ENCODE measurements around the gene RNASE1.

Gene RNASE1

GRCh38 chr14:20802341-20803084 is at the start of gene RNASE1:
Gene RNASE1, minus strand, starts transcription at chr14:20802844. Its CDS starts 776 bp downstream, at chr14:20802068.
- H3K36me3 ChIP-seq (ENCODE audit: control insufficient read depth in 2 of 2, insufficient read depth in 2 of 2, low read length in 2 of 2), result no peaks in the 10 kb centered on the region
- peak within 1 kb of the TSS; percentile 60 to 67 for H3K4me3 ChIP-seq (ENCODE audit: low read length in 2 of 2)
- no peaks in the 10 kb centered on the region for H3K9me3 ChIP-seq (ENCODE audit: control insufficient read depth in 2 of 2, low read length in 2 of 2)
- peak within 1 kb of the TSS; percentile 49 to 62 for H3K9ac ChIP-seq (ENCODE audit: low read depth in 1 of 2, low read length in 2 of 2)
- peaks cover 14 to 20% of the 10 kb centered on the region in 2 donors for H3K4me1 ChIP-seq (ENCODE audit: control insufficient read depth in 2 of 2, insufficient read depth in 2 of 2, low read length in 2 of 2)
- peak within 1 kb of the TSS; percentile 85 to 88 for H3K27ac ChIP-seq (ENCODE audit: low read depth in 2 of 2, low read length in 2 of 2)
- no peaks in the 10 kb centered on the region for H3K27me3 ChIP-seq (ENCODE audit: control insufficient read depth in 2 of 2, insufficient read depth in 2 of 2, low read length in 2 of 2)

- H3K27me3 ChIP-seq (ENCODE audit: control insufficient read depth in 2 of 2, insufficient read depth in 2 of 2, low read length in 2 of 2), result no peaks in the 10 kb centered on the region
- H3K9me3 ChIP-seq (ENCODE audit: control insufficient read depth in 2 of 2, low read length in 2 of 2), result no peaks in the 10 kb centered on the region
- peaks cover 0 to 5% of the 10 kb centered on the region in 2 donors for H3K4me1 ChIP-seq (ENCODE audit: control insufficient read depth in 2 of 2, insufficient read depth in 2 of 2, low read length in 2 of 2)
- no peak overlapping the region for H3K4me3 ChIP-seq (ENCODE audit: low read length in 2 of 2)
- H3K27ac ChIP-seq (ENCODE audit: low read depth in 2 of 2, low read length in 2 of 2), result no peak overlapping the region
- H3K36me3 ChIP-seq (ENCODE audit: control insufficient read depth in 2 of 2, insufficient read depth in 2 of 2, low read length in 2 of 2), result no peaks in the 10 kb centered on the region
- no peak overlapping the region for H3K9ac ChIP-seq (ENCODE audit: low read depth in 1 of 2, low read length in 2 of 2)
Measured at GRCh38 chr14:20848955-20849570, 46.4 kb upstream of the RNASE1 start.

GRCh38 chr14:20848316-20848954 is 45.8 kb upstream of the RNASE1 start:
- no peaks in the 10 kb centered on the region for H3K27me3 ChIP-seq (ENCODE audit: control insufficient read depth in 2 of 2, insufficient read depth in 2 of 2, low read length in 2 of 2)

GRCh38 chr14:20846560-20846959 is 43.9 kb upstream of the RNASE1 start:
- Histone ChIP-seq H3K36me3 (ENCODE audit: control insufficient read depth in 2 of 2, insufficient read depth in 2 of 2, low read length in 2 of 2) (no peaks in the 10 kb centered on the region), H3K9ac (ENCODE audit: low read depth in 1 of 2, low read length in 2 of 2) (no peak overlapping the region), H3K27ac (ENCODE audit: low read depth in 2 of 2, low read length in 2 of 2) (no peak overlapping the region), H3K4me3 (ENCODE audit: low read length in 2 of 2) (no peak overlapping the region), H3K9me3 (ENCODE audit: control insufficient read depth in 2 of 2, low read length in 2 of 2) (no peaks in the 10 kb centered on the region), H3K4me1 (ENCODE audit: control insufficient read depth in 2 of 2, insufficient read depth in 2 of 2, low read length in 2 of 2) (peaks cover 0 to 3% of the 10 kb centered on the region in 2 donors), H3K27me3 (ENCODE audit: control insufficient read depth in 2 of 2, insufficient read depth in 2 of 2, low read length in 2 of 2) (no peaks in the 10 kb centered on the region)

More at GRCh38 chr14:20848316-20848954, 45.8 kb upstream of the RNASE1 start:
- Histone ChIP-seq H3K4me1 (ENCODE audit: control insufficient read depth in 2 of 2, insufficient read depth in 2 of 2, low read length in 2 of 2) (peaks cover 0 to 5% of the 10 kb centered on the region in 2 donors), H3K9me3 (ENCODE audit: control insufficient read depth in 2 of 2, low read length in 2 of 2) (no peaks in the 10 kb centered on the region), H3K36me3 (ENCODE audit: control insufficient read depth in 2 of 2, insufficient read depth in 2 of 2, low read length in 2 of 2) (no peaks in the 10 kb centered on the region), H3K9ac (ENCODE audit: low read depth in 1 of 2, low read length in 2 of 2) (no peak overlapping the region), H3K4me3 (ENCODE audit: low read length in 2 of 2) (no peak overlapping the region), H3K27ac (ENCODE audit: low read depth in 2 of 2, low read length in 2 of 2) (no peak overlapping the region)

- Histone ChIP-seq H3K4me3 (ENCODE audit: low read length in 2 of 2) (no peak overlapping the region), H3K4me1 (ENCODE audit: control insufficient read depth in 2 of 2, insufficient read depth in 2 of 2, low read length in 2 of 2) (no peaks in the 10 kb centered on the region), H3K27me3 (ENCODE audit: control insufficient read depth in 2 of 2, insufficient read depth in 2 of 2, low read length in 2 of 2) (no peaks in the 10 kb centered on the region), H3K9me3 (ENCODE audit: control insufficient read depth in 2 of 2, low read length in 2 of 2) (no peaks in the 10 kb centered on the region), H3K9ac (ENCODE audit: low read depth in 1 of 2, low read length in 2 of 2) (no peak overlapping the region), H3K27ac (ENCODE audit: low read depth in 2 of 2, low read length in 2 of 2) (no peak overlapping the region), H3K36me3 (ENCODE audit: control insufficient read depth in 2 of 2, insufficient read depth in 2 of 2, low read length in 2 of 2) (no peaks in the 10 kb centered on the region)
Measured at GRCh38 chr14:20841096-20841495, 38.5 kb upstream of the RNASE1 start.

DNA sequence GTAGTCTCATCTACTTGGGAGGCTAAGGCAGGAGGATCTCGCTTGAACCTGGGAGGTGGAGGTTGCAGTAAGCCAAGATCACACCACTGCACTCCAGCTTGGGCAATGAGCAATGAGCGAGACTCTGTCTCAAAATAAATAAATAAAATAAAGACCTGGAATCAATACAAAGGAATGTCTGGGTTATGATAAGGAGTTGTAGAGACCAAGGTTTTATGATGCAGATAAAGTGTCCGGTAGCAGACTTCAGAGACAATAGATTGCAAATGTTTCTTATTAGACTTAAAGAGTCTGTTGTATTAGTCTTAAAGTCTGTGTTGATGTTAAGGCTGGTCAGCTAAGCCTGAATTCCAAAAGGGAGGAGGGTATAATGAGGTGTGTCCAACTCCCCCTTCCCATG is 35.2 kb upstream of the RNASE1 start:
- Histone ChIP-seq H3K4me3 (ENCODE audit: low read length in 2 of 2) (no peak overlapping the region), H3K9me3 (ENCODE audit: control insufficient read depth in 2 of 2, low read length in 2 of 2) (no peaks in the 10 kb centered on the region), H3K27ac (ENCODE audit: low read depth in 2 of 2, low read length in 2 of 2) (no peak overlapping the region), H3K27me3 (ENCODE audit: control insufficient read depth in 2 of 2, insufficient read depth in 2 of 2, low read length in 2 of 2) (no peaks in the 10 kb centered on the region), H3K9ac (ENCODE audit: low read depth in 1 of 2, low read length in 2 of 2) (no peak overlapping the region), H3K36me3 (ENCODE audit: control insufficient read depth in 2 of 2, insufficient read depth in 2 of 2, low read length in 2 of 2) (no peaks in the 10 kb centered on the region), H3K4me1 (ENCODE audit: control insufficient read depth in 2 of 2, insufficient read depth in 2 of 2, low read length in 2 of 2) (no peaks in the 10 kb centered on the region)

DNA sequence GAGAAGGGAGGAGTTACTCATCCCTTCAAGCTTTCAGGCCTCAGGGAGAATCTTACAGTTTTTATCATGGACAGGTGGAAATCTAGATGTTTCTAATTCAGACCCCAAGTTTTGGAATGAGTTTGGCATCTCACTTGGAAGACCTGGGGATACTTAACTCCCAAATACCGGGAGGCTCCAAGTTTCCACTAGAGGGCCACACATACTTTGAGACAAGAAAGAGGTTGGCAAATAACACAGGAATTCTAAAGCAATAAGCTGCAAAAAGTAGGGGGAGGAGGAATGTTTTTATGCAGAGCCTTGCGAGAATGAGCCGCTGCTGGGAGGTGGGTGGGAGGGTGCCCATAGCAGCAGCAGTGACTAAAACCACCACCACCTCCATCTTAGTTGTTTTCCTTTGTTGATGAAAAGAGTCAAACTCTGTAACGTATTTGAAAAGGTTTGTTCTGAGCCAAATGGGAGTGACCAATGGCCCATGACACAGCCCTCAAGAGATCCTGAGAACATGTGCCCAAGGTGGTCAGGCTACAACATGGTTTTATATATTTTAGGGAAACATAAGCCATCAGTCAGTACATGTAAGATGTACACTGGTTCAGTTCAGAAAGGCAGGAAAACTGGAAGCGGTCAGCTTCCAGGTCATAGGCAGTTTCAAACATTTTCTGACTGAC is 34.2 kb upstream of the RNASE1 start:
- no peaks in the 10 kb centered on the region for H3K27me3 ChIP-seq (ENCODE audit: control insufficient read depth in 2 of 2, insufficient read depth in 2 of 2, low read length in 2 of 2)
- no peak overlapping the region for H3K9ac ChIP-seq (ENCODE audit: low read depth in 1 of 2, low read length in 2 of 2)
- H3K27ac ChIP-seq (ENCODE audit: low read depth in 2 of 2, low read length in 2 of 2), result no peak overlapping the region
- H3K9me3 ChIP-seq (ENCODE audit: control insufficient read depth in 2 of 2, low read length in 2 of 2), result no peaks in the 10 kb centered on the region
- H3K4me1 ChIP-seq (ENCODE audit: control insufficient read depth in 2 of 2, insufficient read depth in 2 of 2, low read length in 2 of 2), result no peaks in the 10 kb centered on the region
- no peak overlapping the region for H3K4me3 ChIP-seq (ENCODE audit: low read length in 2 of 2)
- no peaks in the 10 kb centered on the region for H3K36me3 ChIP-seq (ENCODE audit: control insufficient read depth in 2 of 2, insufficient read depth in 2 of 2, low read length in 2 of 2)

DNA sequence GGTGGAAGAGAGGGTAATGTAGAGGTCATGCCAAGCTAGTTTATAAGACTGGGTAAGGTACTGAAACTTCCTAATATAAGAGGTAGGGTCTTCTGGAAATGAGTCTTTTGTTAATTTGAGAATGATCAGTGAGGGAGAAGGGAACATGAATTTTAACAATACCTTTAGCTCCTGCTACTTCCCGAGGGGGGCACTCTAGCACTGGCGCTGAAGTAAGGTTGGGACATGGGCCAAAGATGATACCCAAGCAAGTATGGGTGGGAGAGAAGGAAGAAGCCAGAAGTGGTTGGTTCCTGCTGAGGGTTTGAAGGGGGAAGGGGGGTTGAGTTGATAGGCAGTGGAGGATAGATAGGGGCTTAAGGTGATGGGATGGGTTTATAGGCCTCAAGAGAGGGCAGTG is 32.3 kb upstream of the RNASE1 start:
- H3K9me3 ChIP-seq (ENCODE audit: control insufficient read depth in 2 of 2, low read length in 2 of 2), result no peaks in the 10 kb centered on the region
- H3K36me3 ChIP-seq (ENCODE audit: control insufficient read depth in 2 of 2, insufficient read depth in 2 of 2, low read length in 2 of 2), result no peaks in the 10 kb centered on the region
- H3K27ac ChIP-seq (ENCODE audit: low read depth in 2 of 2, low read length in 2 of 2), result no peak overlapping the region
- H3K4me1 ChIP-seq (ENCODE audit: control insufficient read depth in 2 of 2, insufficient read depth in 2 of 2, low read length in 2 of 2), result no peaks in the 10 kb centered on the region
- H3K4me3 ChIP-seq (ENCODE audit: low read length in 2 of 2), result no peak overlapping the region
- no peaks in the 10 kb centered on the region for H3K27me3 ChIP-seq (ENCODE audit: control insufficient read depth in 2 of 2, insufficient read depth in 2 of 2, low read length in 2 of 2)
- H3K9ac ChIP-seq (ENCODE audit: low read depth in 1 of 2, low read length in 2 of 2), result no peak overlapping the region

GRCh38 chr14:20830831-20831230 is 28.2 kb upstream of the RNASE1 start:
- Histone ChIP-seq H3K36me3 (ENCODE audit: control insufficient read depth in 2 of 2, insufficient read depth in 2 of 2, low read length in 2 of 2) (no peaks in the 10 kb centered on the region), H3K27me3 (ENCODE audit: control insufficient read depth in 2 of 2, insufficient read depth in 2 of 2, low read length in 2 of 2) (no peaks in the 10 kb centered on the region), H3K4me1 (ENCODE audit: control insufficient read depth in 2 of 2, insufficient read depth in 2 of 2, low read length in 2 of 2) (no peaks in the 10 kb centered on the region), H3K27ac (ENCODE audit: low read depth in 2 of 2, low read length in 2 of 2) (no peak overlapping the region), H3K4me3 (ENCODE audit: low read length in 2 of 2) (no peak overlapping the region), H3K9ac (ENCODE audit: low read depth in 1 of 2, low read length in 2 of 2) (no peak overlapping the region), H3K9me3 (ENCODE audit: control insufficient read depth in 2 of 2, low read length in 2 of 2) (peaks cover 5 to 6% of the 10 kb centered on the region in 2 donors)
